SK-N-SH treated with all-trans-retinoic acid at 6 μM for 48 hours (cell line): ENCODE results near the gene PLCD3.

Source experiments
- CSRNP3 ChIP-seq: fragments of 250-450 bp; sonication (Bioruptor Pico); IDR thresholded peaks from 2 replicates; pipeline ENCODE4 v1.5.1; 2021; ENCODE audit warnings: mild to moderate bottlenecking, moderate library complexity
- ESRRG ChIP-seq: fragments of 250-450 bp; sonication (Bioruptor Pico); IDR thresholded peaks from 2 replicates; pipeline ENCODE4 v1.6.1; 2021; ENCODE audit warnings: mild to moderate bottlenecking
- SNAI2 ChIP-seq: fragments of 250-450 bp; sonication (Bioruptor Pico); IDR thresholded peaks from 2 replicates; pipeline ENCODE4 v1.5.0; 2020; ENCODE audit warnings: mild to moderate bottlenecking, moderate library complexity
- TF ChIP-seq, protein P1 (sequence below): fragments of 250-450 bp; sonication (Bioruptor Pico); IDR thresholded peaks from 2 replicates; pipeline ENCODE4 v1.8.0; 2020; ENCODE audit warnings: mild to moderate bottlenecking, moderate library complexity, borderline replicate concordance

GRCh38 chr17:45077643-45078042 lies 54.7 kb downstream of the PLCD3 start:
- TF ChIP-seq, protein P1, sequence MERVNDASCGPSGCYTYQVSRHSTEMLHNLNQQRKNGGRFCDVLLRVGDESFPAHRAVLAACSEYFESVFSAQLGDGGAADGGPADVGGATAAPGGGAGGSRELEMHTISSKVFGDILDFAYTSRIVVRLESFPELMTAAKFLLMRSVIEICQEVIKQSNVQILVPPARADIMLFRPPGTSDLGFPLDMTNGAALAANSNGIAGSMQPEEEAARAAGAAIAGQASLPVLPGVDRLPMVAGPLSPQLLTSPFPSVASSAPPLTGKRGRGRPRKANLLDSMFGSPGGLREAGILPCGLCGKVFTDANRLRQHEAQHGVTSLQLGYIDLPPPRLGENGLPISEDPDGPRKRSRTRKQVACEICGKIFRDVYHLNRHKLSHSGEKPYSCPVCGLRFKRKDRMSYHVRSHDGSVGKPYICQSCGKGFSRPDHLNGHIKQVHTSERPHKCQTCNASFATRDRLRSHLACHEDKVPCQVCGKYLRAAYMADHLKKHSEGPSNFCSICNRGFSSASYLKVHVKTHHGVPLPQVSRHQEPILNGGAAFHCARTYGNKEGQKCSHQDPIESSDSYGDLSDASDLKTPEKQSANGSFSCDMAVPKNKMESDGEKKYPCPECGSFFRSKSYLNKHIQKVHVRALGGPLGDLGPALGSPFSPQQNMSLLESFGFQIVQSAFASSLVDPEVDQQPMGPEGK (CRISPR knock-in tag): no peak
- no peak for TF ChIP-seq CSRNP3 (CRISPR knock-in tag)
- TF ChIP-seq ESRRG (CRISPR knock-in tag): no peak
- TF ChIP-seq SNAI2 (CRISPR knock-in tag): no peak
